Urothelium cell line (cell line): ENCODE data around the gene HSBP1L1.
A peak's percentile ranks its signal among the peaks of the same experiment; 100 is the strongest.

Experiments
- DNase-seq: peaks from one replicate; pipeline ENCODE4 v3.0.0; 2011; ENCODE audit warnings: low spot score, mixed read lengths
- FAIRE-seq: peaks from 2 replicates; lab custom pipeline; 2011; peaks lifted over from hg19 to GRCh38; lab: Jason Lieb, UNC

Gene HSBP1L1

GRCh38 chr18:79964330-79965118, at the start of gene HSBP1L1:
Gene HSBP1L1 (plus strand): TSS chr18:79964643. CDS start chr18:79964736, 93 bp downstream.
- DNase-seq: no peak
- no peak for FAIRE-seq

GRCh38 chr18:79915161-79916127, 49.0 kb upstream of the HSBP1L1 start:
- peak; percentile 59 for FAIRE-seq
- no peak for DNase-seq

GRCh38 chr18:79916128-79916494, 48.3 kb upstream of the HSBP1L1 start:
- no peak for DNase-seq
- FAIRE-seq: no peak

- no peak for DNase-seq
- FAIRE-seq: no peak
Observed at GRCh38 chr18:79916546-79917168, 47.8 kb upstream of the HSBP1L1 start.

- FAIRE-seq: no peak
- no peak for DNase-seq
Observed at GRCh38 chr18:79917169-79917852, 47.1 kb upstream of the HSBP1L1 start.

- FAIRE-seq: peak; percentile 72
- DNase-seq: no peak
Observed at GRCh38 chr18:79917853-79918614, 46.4 kb upstream of the HSBP1L1 start.

GRCh38 chr18:79918615-79919011, 45.8 kb upstream of the HSBP1L1 start:
- no peak for FAIRE-seq
- no peak for DNase-seq

- DNase-seq (no peak), FAIRE-seq (no peak)
Observed at GRCh38 chr18:79919089-79919488, 45.4 kb upstream of the HSBP1L1 start.

GRCh38 chr18:79921984-79922965, 42.2 kb upstream of the HSBP1L1 start:
- DNase-seq (no peak), FAIRE-seq (no peak)

GRCh38 chr18:79922971-79923411, 41.5 kb upstream of the HSBP1L1 start:
- FAIRE-seq: no peak
- DNase-seq: no peak

GRCh38 chr18:79923896-79924585, 40.4 kb upstream of the HSBP1L1 start:
- FAIRE-seq (no peak), DNase-seq (no peak)

- DNase-seq: no peak
- FAIRE-seq: no peak
Observed at GRCh38 chr18:79924814-79925731, 39.4 kb upstream of the HSBP1L1 start.

GRCh38 chr18:79926306-79926705, 38.1 kb upstream of the HSBP1L1 start:
- DNase-seq (no peak), FAIRE-seq (no peak)

- no peak for DNase-seq
- no peak for FAIRE-seq
Observed at GRCh38 chr18:79926715-79927606, 37.5 kb upstream of the HSBP1L1 start.

- no peak for DNase-seq
- FAIRE-seq: no peak
Observed at GRCh38 chr18:79927607-79928562, 36.6 kb upstream of the HSBP1L1 start.
